Gastroesophageal sphincter (tissue), 3 donors: ENCODE data around the gene DLG3.

Source experiments
- EP300 ChIP-seq: sonication (generic); formaldehyde crosslinking; IDR thresholded peaks from one replicate; pipeline ENCODE4 v1.6.1; 2017; ENCODE audit warnings: antibody characterized with exemption, mild to moderate bottlenecking
- POLR2A ChIP-seq, 2 donors: fragments of 450-650 bp; IDR thresholded peaks; one replicate each; pipeline ENCODE4 v1.6.1; 2017; ENCODE audit warnings: antibody characterized with exemption in 2 of 2, mild to moderate bottlenecking in 2 of 2, moderate library complexity in 1 of 2
- POLR2AphosphoS5 ChIP-seq: sonication (generic); formaldehyde crosslinking; IDR thresholded peaks from one replicate; pipeline ENCODE4 v1.6.1; 2017; ENCODE audit warnings: antibody characterized with exemption
- TF ChIP-seq, protein P1 (sequence below), 4 experiments: fragments of 200-600 bp in 2 of 4; fragments of 450-650 bp in 2 of 4; sonication (generic) in 1 of 4; IDR thresholded peaks; one replicate each; pipeline ENCODE4 v1.5.1; 2017 to 2019; ENCODE audit warnings: antibody characterized with exemption in 4 of 4, mild to moderate bottlenecking in 2 of 4, moderate library complexity in 2 of 4

DNA sequence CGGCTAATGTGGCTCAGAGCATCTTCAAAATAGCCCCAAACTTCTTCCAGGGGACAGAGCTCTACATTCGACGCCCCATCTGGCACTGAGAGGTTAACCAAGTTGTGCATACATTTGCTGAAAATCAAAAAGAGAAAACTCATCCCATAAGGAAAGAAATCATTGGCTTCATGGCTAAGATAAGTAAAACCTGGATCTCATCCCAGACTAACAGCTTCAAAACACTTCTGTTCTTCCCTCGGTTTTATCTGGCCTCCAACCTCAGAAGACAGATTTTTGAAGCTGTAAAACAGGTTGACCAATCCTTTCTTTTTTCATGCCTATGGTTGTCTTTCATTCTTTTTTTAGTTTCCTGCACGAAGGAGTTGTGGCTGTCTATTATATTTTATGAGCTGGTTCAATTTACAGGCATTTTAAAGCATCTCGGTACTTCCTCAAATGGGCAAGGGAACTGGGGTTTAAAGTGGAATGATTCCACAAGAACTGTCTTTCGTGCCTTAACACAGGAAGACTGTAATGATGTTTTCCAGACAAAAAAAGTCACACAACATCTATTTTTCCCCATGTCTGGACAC, 107.6 kb downstream of the DLG3 start:
- TF ChIP-seq, protein P1, sequence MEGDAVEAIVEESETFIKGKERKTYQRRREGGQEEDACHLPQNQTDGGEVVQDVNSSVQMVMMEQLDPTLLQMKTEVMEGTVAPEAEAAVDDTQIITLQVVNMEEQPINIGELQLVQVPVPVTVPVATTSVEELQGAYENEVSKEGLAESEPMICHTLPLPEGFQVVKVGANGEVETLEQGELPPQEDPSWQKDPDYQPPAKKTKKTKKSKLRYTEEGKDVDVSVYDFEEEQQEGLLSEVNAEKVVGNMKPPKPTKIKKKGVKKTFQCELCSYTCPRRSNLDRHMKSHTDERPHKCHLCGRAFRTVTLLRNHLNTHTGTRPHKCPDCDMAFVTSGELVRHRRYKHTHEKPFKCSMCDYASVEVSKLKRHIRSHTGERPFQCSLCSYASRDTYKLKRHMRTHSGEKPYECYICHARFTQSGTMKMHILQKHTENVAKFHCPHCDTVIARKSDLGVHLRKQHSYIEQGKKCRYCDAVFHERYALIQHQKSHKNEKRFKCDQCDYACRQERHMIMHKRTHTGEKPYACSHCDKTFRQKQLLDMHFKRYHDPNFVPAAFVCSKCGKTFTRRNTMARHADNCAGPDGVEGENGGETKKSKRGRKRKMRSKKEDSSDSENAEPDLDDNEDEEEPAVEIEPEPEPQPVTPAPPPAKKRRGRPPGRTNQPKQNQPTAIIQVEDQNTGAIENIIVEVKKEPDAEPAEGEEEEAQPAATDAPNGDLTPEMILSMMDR (IDR thresholded peaks at IDR 0.05): no peak
- TF ChIP-seq POLR2AphosphoS5 (no peak), EP300 (no peak), POLR2A (IDR thresholded peaks at IDR 0.05) (no peak)
